Liver (tissue), 9 donors: ENCODE results near the gene ZNF320. TPM values are rescaled to one million over a fixed set of nuclear protein-coding genes. Genes with fewer than 3 reads are reported as not detected.

ENCODE experiments used
- DNase-seq: peaks from one replicate; pipeline ENCODE4 v3.0.0-alpha.2; 2017; ENCODE audit warnings: low spot score
- H3K27ac ChIP-seq, 2 donors: one replicate each; pipeline ENCODE4 v1.7.0; 2013; ENCODE audit warnings: inconsistent platforms in 2 of 2, low read length in 2 of 2, control low read depth in 1 of 2, low read depth in 1 of 2, mild to moderate bottlenecking in 1 of 2
- H3K27me3 ChIP-seq, 4 donors: one replicate each; pipeline versions ENCODE4 v1.6.1 to v1.7.0; 2013; ENCODE audit warnings: low read length in 3 of 4, inconsistent platforms in 1 of 4, mild to moderate bottlenecking in 1 of 4, moderate library complexity in 1 of 4; ENCODE audit not compliant: control insufficient read depth in 4 of 4, insufficient read depth in 4 of 4
- H3K36me3 ChIP-seq, 4 donors: one replicate each; pipeline versions ENCODE4 v1.6.1 to v1.7.0; 2013; ENCODE audit warnings: low read length in 3 of 4, mild to moderate bottlenecking in 3 of 4, low read depth in 1 of 4, moderate library complexity in 1 of 4; ENCODE audit not compliant: control insufficient read depth in 4 of 4, insufficient read depth in 3 of 4
- H3K4me1 ChIP-seq, 4 donors: one replicate each; pipeline versions ENCODE4 v1.6.1 to v1.7.0; 2013; ENCODE audit warnings: low read length in 3 of 4, mild to moderate bottlenecking in 3 of 4, moderate library complexity in 1 of 4; ENCODE audit not compliant: control insufficient read depth in 4 of 4, insufficient read depth in 4 of 4
- H3K4me3 ChIP-seq, 3 donors: one replicate each; pipeline versions ENCODE4 v1.6.1 to v1.7.0; 2013; ENCODE audit warnings: low read length in 3 of 3, control low read depth in 1 of 3, low read depth in 1 of 3, mild to moderate bottlenecking in 1 of 3
- H3K9ac ChIP-seq, 2 donors: one replicate each; pipeline ENCODE4 v1.7.0; 2013; ENCODE audit warnings: low read length in 2 of 2, mild to moderate bottlenecking in 2 of 2, moderate library complexity in 2 of 2, control low read depth in 1 of 2, low read depth in 1 of 2
- H3K9me3 ChIP-seq, 4 donors: one replicate each; pipeline versions ENCODE4 v1.6.1 to v1.7.0; 2013; ENCODE audit warnings: low read length in 3 of 4; ENCODE audit not compliant: control insufficient read depth in 4 of 4
- EGR1 ChIP-seq, 2 donors: IDR thresholded peaks; 2 replicates each; pipeline ENCODE4 v1.6.1; 2016 to 2018; ENCODE audit warnings: antibody characterized with exemption in 2 of 2, low read depth in 2 of 2
- FOXA1 ChIP-seq: IDR thresholded peaks from 2 replicates; pipeline ENCODE4 v1.6.1; 2016; ENCODE audit warnings: antibody characterized with exemption
- FOXA2 ChIP-seq: IDR thresholded peaks from 2 replicates; pipeline ENCODE4 v1.6.1; 2016; ENCODE audit warnings: antibody characterized with exemption
- GABPA ChIP-seq, 2 donors: IDR thresholded peaks in 1 of 2; conservative IDR thresholded peaks in 1 of 2; 2 replicates each; pipeline ENCODE4 v1.6.1; 2016; ENCODE audit warnings: antibody characterized with exemption in 2 of 2, mild to moderate bottlenecking in 1 of 2, moderate library complexity in 1 of 2
- HNF4A ChIP-seq, 2 donors: conservative IDR thresholded peaks; 2 replicates each; pipeline ENCODE4 v1.6.1; 2016; ENCODE audit warnings: antibody characterized with exemption in 2 of 2, mild to moderate bottlenecking in 2 of 2
- HNF4G ChIP-seq: IDR thresholded peaks from 2 replicates; pipeline ENCODE4 v1.6.1; 2016; ENCODE audit warnings: antibody characterized with exemption
- JUND ChIP-seq, 2 donors: IDR thresholded peaks; 2 replicates each; pipeline ENCODE4 v1.6.1; 2016; ENCODE audit warnings: antibody characterized with exemption in 2 of 2
- NR2F2 ChIP-seq: IDR thresholded peaks from 2 replicates; pipeline ENCODE4 v1.6.1; 2016; ENCODE audit warnings: antibody characterized with exemption
- RAD21 ChIP-seq, 2 donors: IDR thresholded peaks; 2 replicates each; pipeline ENCODE4 v1.6.1; 2016; ENCODE audit warnings: antibody characterized with exemption in 2 of 2, mild to moderate bottlenecking in 2 of 2
- RXRA ChIP-seq, 2 donors: IDR thresholded peaks; 2 replicates each; pipeline ENCODE4 v1.6.1; 2017 to 2018; ENCODE audit warnings: antibody characterized with exemption in 2 of 2, mild to moderate bottlenecking in 1 of 2
- SP1 ChIP-seq: IDR thresholded peaks from 2 replicates; pipeline ENCODE4 v1.6.1; 2018; ENCODE audit warnings: antibody characterized with exemption, mild to moderate bottlenecking
- TAF1 ChIP-seq: conservative IDR thresholded peaks from 2 replicates; pipeline ENCODE4 v1.6.1; 2016; ENCODE audit warnings: antibody characterized with exemption, mild to moderate bottlenecking
- YY1 ChIP-seq: IDR thresholded peaks from 2 replicates; pipeline ENCODE4 v1.6.1; 2016; ENCODE audit warnings: antibody characterized with exemption, mild to moderate bottlenecking
- WGBS: extraction: QIAGEN DNeasy Blood & Tissue Kit; methylation state at CpG from one replicate; pipeline ENCODE4 v1.1.7; 2013; 5-methylcytosine and 5-hydroxymethylcytosine counted together
- polyA plus RNA-seq, 2 donors: library from polyadenylated mRNA; stranded (reverse) in 1 of 2; unstranded in 1 of 2; fragments of 200-250 nt in 1 of 2; fragments of >200 nt in 1 of 2; fragmentation: Nextera tagmentation in 1 of 2; extraction: Ambion mirVana in 1 of 2; gene quantifications; one replicate each; pipeline versions ENCODE4 v1.2.1 to v1.2.3, GENCODE V29; 2013 to 2015
- total RNA-seq, 2 donors: library from RNA; depleted of rRNA; stranded (reverse); fragments of >200 nt; gene quantifications; one replicate each; pipeline ENCODE4 v1.2.3, GENCODE V29; 2014
- TF ChIP-seq, protein P1 (sequence below): IDR thresholded peaks from 2 replicates; pipeline ENCODE4 v1.6.1; 2016; ENCODE audit warnings: antibody characterized with exemption
- TF ChIP-seq, protein P2 (sequence below): IDR thresholded peaks from 2 replicates; pipeline ENCODE4 v1.6.1; 2016; ENCODE audit warnings: antibody characterized with exemption, mild to moderate bottlenecking
- TF ChIP-seq, protein P3 (sequence below): IDR thresholded peaks from 2 replicates; pipeline ENCODE4 v1.6.1; 2016; ENCODE audit warnings: antibody characterized with exemption
- TF ChIP-seq, protein P4 (sequence below): IDR thresholded peaks from 2 replicates; pipeline ENCODE4 v1.6.1; 2016; ENCODE audit warnings: antibody characterized with exemption
- TF ChIP-seq, protein P5 (sequence below): fragments of 150-350 bp; IDR thresholded peaks from 2 replicates; pipeline ENCODE4 v1.5.1; 2017; ENCODE audit warnings: improper control_type of control experiment, low read depth, low read length; ENCODE audit not compliant: missing input control
- donor health status: healthy.
- donor health status: healthy.
- donor health status: healthy.
- donor health status: healthy.
- donor health status: healthy.

The ZNF320 gene
- total and polyA plus RNA-seq, 4 donors, result 0.65 to 4.6 (median 1.8) TPM

DNA sequence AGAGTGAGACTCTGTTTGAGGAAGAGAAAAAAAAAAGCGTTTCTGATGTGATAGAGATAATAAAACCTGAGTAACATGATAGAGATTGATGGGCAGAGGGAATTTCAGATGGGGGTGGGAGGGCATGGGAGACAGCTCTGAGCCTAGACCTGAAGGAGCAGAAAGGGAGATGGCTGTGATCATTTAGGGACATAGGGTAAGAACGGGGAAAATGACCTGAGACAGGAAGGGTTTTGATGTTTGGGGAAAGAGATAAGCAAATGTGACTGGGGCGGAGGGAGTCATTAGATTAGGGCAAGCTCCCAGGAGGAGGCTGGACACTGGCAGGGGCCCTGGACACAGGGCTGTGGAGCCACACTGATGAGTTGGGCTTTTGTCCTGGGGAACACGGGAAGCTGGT, 6.1 kb downstream of the ZNF320 start (continued):
- TF ChIP-seq HNF4G, result no peak

DNA sequence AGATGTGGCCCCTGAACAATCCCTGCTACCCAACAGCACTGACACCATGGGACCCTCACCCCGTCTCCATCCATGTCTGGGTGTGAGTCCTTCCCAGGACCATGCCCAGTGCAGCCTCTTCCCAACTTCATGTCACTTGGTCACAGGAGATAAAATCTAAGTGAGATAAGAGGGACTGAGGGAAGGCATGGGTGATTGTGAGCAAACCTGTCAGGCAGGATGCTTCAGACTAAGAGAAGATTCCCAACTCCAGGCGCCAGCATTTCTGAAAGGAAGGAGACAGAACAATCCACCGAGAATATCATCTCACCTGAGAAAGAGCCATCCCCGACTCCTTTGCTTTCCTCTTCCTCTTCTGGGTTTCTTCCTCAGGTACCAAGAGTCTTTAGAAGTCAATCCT, 7.5 kb downstream of the ZNF320 start:
- H3K4me3 ChIP-seq, result no peak overlapping the region
- H3K27ac ChIP-seq, result no peak overlapping the region
- no peak overlapping the region for H3K9ac ChIP-seq
- no peak for DNase-seq
- no peaks in the 10 kb centered on the region for H3K4me1 ChIP-seq
- no peaks in the 10 kb centered on the region for H3K27me3 ChIP-seq
- no peaks in the 10 kb centered on the region for H3K36me3 ChIP-seq
- 91% methylated on average over 4 of the region's 4 CpGs for WGBS
- H3K9me3 ChIP-seq, result peaks cover 2 to 25% (median 4%) of the 10 kb centered on the region in 4 donors
- TF ChIP-seq EGR1 (IDR thresholded peaks at IDR 0.05; ENCODE audit: low read depth in 2 of 2), result no peak
- TF ChIP-seq YY1, result no peak
- TF ChIP-seq JUND (IDR thresholded peaks at IDR 0.05), result no peak
- no peak for TF ChIP-seq RXRA (IDR thresholded peaks at IDR 0.05)
- TF ChIP-seq, protein P1, sequence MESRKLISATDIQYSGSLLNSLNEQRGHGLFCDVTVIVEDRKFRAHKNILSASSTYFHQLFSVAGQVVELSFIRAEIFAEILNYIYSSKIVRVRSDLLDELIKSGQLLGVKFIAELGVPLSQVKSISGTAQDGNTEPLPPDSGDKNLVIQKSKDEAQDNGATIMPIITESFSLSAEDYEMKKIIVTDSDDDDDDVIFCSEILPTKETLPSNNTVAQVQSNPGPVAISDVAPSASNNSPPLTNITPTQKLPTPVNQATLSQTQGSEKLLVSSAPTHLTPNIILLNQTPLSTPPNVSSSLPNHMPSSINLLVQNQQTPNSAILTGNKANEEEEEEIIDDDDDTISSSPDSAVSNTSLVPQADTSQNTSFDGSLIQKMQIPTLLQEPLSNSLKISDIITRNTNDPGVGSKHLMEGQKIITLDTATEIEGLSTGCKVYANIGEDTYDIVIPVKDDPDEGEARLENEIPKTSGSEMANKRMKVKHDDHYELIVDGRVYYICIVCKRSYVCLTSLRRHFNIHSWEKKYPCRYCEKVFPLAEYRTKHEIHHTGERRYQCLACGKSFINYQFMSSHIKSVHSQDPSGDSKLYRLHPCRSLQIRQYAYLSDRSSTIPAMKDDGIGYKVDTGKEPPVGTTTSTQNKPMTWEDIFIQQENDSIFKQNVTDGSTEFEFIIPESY, result no peak
- TF ChIP-seq, protein P2, sequence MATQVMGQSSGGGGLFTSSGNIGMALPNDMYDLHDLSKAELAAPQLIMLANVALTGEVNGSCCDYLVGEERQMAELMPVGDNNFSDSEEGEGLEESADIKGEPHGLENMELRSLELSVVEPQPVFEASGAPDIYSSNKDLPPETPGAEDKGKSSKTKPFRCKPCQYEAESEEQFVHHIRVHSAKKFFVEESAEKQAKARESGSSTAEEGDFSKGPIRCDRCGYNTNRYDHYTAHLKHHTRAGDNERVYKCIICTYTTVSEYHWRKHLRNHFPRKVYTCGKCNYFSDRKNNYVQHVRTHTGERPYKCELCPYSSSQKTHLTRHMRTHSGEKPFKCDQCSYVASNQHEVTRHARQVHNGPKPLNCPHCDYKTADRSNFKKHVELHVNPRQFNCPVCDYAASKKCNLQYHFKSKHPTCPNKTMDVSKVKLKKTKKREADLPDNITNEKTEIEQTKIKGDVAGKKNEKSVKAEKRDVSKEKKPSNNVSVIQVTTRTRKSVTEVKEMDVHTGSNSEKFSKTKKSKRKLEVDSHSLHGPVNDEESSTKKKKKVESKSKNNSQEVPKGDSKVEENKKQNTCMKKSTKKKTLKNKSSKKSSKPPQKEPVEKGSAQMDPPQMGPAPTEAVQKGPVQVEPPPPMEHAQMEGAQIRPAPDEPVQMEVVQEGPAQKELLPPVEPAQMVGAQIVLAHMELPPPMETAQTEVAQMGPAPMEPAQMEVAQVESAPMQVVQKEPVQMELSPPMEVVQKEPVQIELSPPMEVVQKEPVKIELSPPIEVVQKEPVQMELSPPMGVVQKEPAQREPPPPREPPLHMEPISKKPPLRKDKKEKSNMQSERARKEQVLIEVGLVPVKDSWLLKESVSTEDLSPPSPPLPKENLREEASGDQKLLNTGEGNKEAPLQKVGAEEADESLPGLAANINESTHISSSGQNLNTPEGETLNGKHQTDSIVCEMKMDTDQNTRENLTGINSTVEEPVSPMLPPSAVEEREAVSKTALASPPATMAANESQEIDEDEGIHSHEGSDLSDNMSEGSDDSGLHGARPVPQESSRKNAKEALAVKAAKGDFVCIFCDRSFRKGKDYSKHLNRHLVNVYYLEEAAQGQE, result no peak
- TF ChIP-seq, protein P3, sequence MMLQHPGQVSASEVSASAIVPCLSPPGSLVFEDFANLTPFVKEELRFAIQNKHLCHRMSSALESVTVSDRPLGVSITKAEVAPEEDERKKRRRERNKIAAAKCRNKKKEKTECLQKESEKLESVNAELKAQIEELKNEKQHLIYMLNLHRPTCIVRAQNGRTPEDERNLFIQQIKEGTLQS, result no peak
- no peak for TF ChIP-seq HNF4A (conservative IDR thresholded peaks at IDR 0.05)
- no peak for TF ChIP-seq HNF4G
- TF ChIP-seq, protein P4, sequence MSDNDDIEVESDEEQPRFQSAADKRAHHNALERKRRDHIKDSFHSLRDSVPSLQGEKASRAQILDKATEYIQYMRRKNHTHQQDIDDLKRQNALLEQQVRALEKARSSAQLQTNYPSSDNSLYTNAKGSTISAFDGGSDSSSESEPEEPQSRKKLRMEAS, result no peak
- no peak for TF ChIP-seq NR2F2
- no peak for TF ChIP-seq FOXA2
- no peak for TF ChIP-seq GABPA (IDR thresholded peaks at IDR 0.05 in 1 of 2, conservative IDR thresholded peaks at IDR 0.05 in 1 of 2)
- TF ChIP-seq TAF1, result no peak
- TF ChIP-seq SP1, result no peak
- no peak for TF ChIP-seq FOXA1
- TF ChIP-seq, protein P5, sequence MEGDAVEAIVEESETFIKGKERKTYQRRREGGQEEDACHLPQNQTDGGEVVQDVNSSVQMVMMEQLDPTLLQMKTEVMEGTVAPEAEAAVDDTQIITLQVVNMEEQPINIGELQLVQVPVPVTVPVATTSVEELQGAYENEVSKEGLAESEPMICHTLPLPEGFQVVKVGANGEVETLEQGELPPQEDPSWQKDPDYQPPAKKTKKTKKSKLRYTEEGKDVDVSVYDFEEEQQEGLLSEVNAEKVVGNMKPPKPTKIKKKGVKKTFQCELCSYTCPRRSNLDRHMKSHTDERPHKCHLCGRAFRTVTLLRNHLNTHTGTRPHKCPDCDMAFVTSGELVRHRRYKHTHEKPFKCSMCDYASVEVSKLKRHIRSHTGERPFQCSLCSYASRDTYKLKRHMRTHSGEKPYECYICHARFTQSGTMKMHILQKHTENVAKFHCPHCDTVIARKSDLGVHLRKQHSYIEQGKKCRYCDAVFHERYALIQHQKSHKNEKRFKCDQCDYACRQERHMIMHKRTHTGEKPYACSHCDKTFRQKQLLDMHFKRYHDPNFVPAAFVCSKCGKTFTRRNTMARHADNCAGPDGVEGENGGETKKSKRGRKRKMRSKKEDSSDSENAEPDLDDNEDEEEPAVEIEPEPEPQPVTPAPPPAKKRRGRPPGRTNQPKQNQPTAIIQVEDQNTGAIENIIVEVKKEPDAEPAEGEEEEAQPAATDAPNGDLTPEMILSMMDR, result no peak
- no peak for TF ChIP-seq RAD21 (IDR thresholded peaks at IDR 0.05)
